Endothelial cell (in vitro differentiated cells): ENCODE measurements around the gene PHKA2. TPM values are rescaled to one million over a fixed set of nuclear protein-coding genes. Genes with fewer than 3 reads are reported as not detected.
A peak's percentile ranks its signal among the peaks of the same experiment; 100 is the strongest.

ENCODE experiments used
- DNase-seq: peaks from one replicate; pipeline ENCODE4 v3.0.0; 2021; ENCODE audit warnings: low spot score
- H3K27ac Mint-ChIP-seq: one replicate; pipeline ENCODE4 v1.8.0; 2021; ENCODE audit warnings: mixed read lengths, inconsistent platforms; ENCODE audit not compliant: unreplicated experiment
- H3K27me3 Mint-ChIP-seq: one replicate; pipeline ENCODE4 v1.8.0; 2021; ENCODE audit warnings: mild to moderate bottlenecking, moderate library complexity, mixed read lengths, inconsistent platforms; ENCODE audit not compliant: unreplicated experiment
- H3K36me3 Mint-ChIP-seq: one replicate; pipeline ENCODE4 v1.8.0; 2021; ENCODE audit warnings: mild to moderate bottlenecking, low read depth, mixed read lengths, inconsistent platforms; ENCODE audit not compliant: unreplicated experiment
- H3K4me1 Mint-ChIP-seq: one replicate; pipeline ENCODE4 v1.8.0; 2021; ENCODE audit warnings: mild to moderate bottlenecking, mixed read lengths, inconsistent platforms; ENCODE audit not compliant: unreplicated experiment
- H3K4me3 Mint-ChIP-seq: one replicate; pipeline ENCODE4 v1.8.0; 2021; ENCODE audit warnings: mild to moderate bottlenecking, mixed read lengths, inconsistent platforms; ENCODE audit not compliant: unreplicated experiment
- H3K9me3 Mint-ChIP-seq: one replicate; pipeline ENCODE4 v1.8.0; 2021; ENCODE audit warnings: mixed read lengths, inconsistent platforms; ENCODE audit not compliant: unreplicated experiment
- CTCF ChIP-seq: fragments of 200-600 bp; sonication (generic); IDR thresholded peaks from one replicate; pipeline ENCODE4 v1.5.0; 2021; ENCODE audit warnings: antibody characterized with exemption; ENCODE audit not compliant: unreplicated experiment
- total RNA-seq: library from RNA; stranded (reverse); fragmentation: NEBNext Ultra II Directional; extraction: Animal tissue kit (Norgen Biotek cat#: 25700); gene quantifications from one replicate; pipeline ENCODE4 v1.2.1, GENCODE V29; 2021; ENCODE audit not compliant: unreplicated experiment

Gene PHKA2
- total RNA-seq, 1 donor from 2014 or later = 19.7 TPM

DNA sequence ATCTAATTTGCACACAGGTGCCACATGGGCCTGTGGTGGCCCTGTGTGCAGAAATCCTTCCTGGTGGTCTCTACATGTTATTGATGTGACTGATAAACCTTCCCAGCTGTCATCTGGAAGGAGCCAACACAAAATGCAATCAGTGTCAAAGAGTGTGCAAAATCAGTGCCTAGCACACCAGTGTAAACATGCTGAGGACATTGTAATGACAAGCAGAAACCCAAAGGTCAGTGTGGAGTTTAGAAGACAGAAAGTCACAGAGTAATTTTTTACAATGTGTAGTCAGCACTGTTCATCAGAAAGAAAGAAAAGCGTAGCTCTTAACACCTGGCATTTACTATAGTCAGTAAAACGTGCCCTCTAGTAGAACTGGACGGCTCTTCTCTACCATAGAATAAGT lies 50.3 kb downstream of the PHKA2 start:
- Mint-ChIP-seq H3K4me3 (no peak overlapping the region), H3K9me3 (no peaks in the 10 kb centered on the region), H3K27me3 (no peaks in the 10 kb centered on the region), H3K27ac (no peak overlapping the region), H3K36me3 (peaks cover 7% of the 10 kb centered on the region), H3K4me1 (no peaks in the 10 kb centered on the region)
- TF ChIP-seq CTCF = no peak
- DNase-seq = no peak

DNA sequence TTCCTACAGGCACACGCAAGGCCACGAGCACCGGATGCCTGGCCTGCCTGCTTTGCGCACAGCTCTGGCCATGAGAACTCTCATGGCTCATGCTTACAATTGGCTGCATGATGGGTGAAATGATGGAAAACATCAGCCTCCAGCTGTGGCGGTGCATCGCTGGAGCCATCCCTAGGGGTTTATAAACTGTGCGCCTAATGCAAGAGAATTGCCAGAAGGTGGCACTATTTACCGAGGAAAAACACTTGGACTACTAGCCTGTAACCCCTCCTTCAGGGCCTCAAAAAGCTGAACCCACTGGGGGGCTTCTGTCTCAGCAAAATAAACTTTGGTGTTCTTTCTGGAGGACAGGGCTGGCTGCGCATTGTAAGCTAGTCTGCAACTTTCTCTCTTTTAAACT lies 51.9 kb downstream of the PHKA2 start:
- DNase-seq = peak; percentile 7
- Mint-ChIP-seq H3K36me3 (no peaks in the 10 kb centered on the region), H3K27ac (no peak overlapping the region), H3K4me3 (no peak overlapping the region), H3K27me3 (no peaks in the 10 kb centered on the region), H3K4me1 (no peaks in the 10 kb centered on the region), H3K9me3 (no peaks in the 10 kb centered on the region)
- no peak for TF ChIP-seq CTCF

GRCh38 chrX:18929775-18930174 lies 54.1 kb downstream of the PHKA2 start:
- DNase-seq = no peak
- no peak overlapping the region for H3K27ac Mint-ChIP-seq

DNA sequence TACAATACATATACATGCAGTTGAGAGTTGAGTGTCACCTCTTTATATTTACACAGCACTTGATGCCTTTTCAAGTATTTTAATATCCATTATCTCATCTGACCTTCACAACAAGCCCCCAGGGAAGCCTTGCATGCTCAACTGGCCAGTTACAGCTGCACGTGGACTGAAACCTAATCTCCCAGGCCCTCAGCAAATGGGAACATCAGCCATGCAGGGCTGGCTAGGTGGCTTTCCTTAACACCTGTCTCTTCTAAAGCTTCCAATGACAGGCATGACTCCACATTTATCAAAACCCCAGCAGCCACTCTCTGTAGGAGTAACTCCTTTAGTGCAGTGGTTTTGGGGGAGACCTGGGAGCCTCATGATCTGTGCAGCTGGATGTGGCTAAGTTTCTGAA lies 56.4 kb downstream of the PHKA2 start:
- Mint-ChIP-seq H3K9me3 (no peaks in the 10 kb centered on the region), H3K36me3 (no peaks in the 10 kb centered on the region), H3K4me1 (no peaks in the 10 kb centered on the region), H3K27ac (no peak overlapping the region), H3K27me3 (no peaks in the 10 kb centered on the region), H3K4me3 (no peak overlapping the region)
- no peak for TF ChIP-seq CTCF
- no peak for DNase-seq

More at GRCh38 chrX:18929775-18930174, 54.1 kb downstream of the PHKA2 start:
- Mint-ChIP-seq H3K9me3 (no peaks in the 10 kb centered on the region), H3K36me3 (no peaks in the 10 kb centered on the region), H3K4me3 (no peak overlapping the region), H3K4me1 (no peaks in the 10 kb centered on the region), H3K27me3 (no peaks in the 10 kb centered on the region)
- no peak for TF ChIP-seq CTCF

DNA sequence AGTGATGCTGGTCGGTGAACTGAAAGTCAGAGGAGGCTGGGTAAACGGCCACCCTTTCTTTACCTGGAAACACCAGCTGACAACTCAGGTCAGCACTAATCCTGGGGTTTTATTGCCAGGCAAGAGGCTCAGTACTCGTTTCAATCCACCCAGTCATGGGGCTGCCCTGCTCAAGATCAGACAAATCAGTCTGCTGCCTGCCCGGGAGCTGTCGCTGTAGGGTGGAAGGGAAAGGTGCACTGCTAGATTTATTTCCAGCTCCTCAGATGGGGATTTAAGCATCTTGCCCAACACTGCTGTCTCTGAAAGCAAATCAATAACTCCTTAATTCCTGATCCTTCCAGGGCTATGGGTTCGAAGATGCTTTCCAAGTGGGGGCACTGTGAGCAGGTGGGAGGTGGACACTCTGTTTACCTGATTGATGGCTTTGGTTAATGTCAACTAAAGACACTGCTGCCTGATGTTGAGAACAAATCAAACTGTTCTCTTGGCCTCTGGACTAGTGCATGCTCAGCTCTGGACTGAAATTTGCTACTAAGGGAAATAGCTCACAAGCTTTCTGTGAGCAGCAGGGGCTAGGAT lies 59.3 kb downstream of the PHKA2 start:
- no peaks in the 10 kb centered on the region for H3K9me3 Mint-ChIP-seq
- H3K4me1 Mint-ChIP-seq = no peaks in the 10 kb centered on the region
- H3K27me3 Mint-ChIP-seq = no peaks in the 10 kb centered on the region
- TF ChIP-seq CTCF = no peak
- H3K27ac Mint-ChIP-seq = no peak overlapping the region
- no peak for DNase-seq
- no peak overlapping the region for H3K4me3 Mint-ChIP-seq
- no peaks in the 10 kb centered on the region for H3K36me3 Mint-ChIP-seq
